NCI-H2196 (cell line): Measurements from ENCODE around the gene TRIM46.
"Not testable (repeated sequence)": the region's sequence is repeated elsewhere in the genome, so short reads cannot be mapped to it uniquely, and the experiment has no call there.

Source experiments
- DNase-seq: peaks from one replicate; lab custom pipeline; 2025; ENCODE audit not compliant: unreplicated experiment; lab: John Stamatoyannopoulos, UW

The TRIM46 gene

DNA sequence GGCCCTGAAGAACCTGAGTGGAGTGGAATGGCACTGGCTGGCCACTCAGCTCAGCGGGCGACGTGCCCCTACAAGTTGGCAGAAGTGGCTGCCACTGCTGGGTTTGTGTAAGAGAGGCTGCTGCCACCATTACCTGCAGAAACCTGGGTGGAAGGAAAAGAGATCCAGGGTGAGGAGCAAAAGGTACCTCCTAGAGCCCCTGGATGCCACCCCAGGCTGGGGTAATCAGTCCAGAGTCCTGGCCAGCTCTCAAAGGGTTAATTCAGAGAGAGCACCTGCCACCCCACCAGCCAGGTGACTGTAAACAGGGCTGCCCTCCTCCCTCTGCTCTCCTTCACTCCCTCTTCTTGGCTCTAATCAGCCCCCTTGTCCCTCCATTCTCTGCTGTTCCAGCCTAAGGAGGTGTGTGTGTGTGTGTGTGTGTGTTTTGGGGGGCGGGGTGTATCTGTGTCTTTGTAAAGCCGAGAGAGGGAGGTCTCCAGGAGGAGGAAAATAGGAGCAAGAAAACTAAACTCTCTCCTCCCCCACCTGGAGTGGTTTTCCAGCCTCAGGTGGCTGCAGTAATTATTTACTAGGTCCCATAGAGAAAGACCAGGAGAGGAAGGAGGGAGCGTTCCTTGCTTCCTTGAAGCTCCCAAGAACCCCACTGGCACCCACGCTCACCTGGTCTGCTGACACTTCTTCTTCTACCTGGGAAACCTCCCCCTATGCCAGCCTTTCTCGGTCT is 12.6 kb downstream of the TRIM46 start:
- DNase-seq, result no peak

DNA sequence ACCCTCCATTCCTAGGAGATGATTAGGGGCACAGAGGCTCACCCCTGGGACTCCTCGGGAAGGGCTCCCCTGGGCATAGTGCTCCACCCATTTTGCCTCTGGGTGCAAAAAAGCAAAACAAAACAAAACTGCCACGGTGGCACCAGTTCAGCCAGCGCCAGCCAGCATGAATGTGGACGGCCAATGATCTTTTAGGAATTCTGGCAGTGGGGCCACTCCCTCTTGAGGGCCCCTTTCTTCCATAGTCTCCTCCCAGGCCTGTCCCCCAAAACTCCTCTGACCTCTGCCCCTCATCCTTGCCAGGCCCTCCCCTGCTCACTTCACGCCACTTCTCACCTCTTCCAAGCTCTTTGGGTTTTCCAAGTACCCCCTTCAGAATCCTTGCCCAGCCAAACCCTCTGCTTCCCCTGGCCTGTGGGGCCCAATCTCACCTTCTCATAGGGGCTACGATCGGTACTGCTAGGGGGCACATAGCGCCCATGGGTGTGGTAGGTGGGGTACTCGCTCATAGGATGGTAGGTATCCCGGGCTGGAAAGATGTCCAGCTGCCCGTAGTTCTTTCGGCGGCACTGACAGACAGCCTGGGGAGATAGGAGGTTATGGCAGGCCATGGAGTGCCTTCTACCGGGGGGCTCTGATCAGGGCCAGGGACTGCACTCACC is 13.3 kb downstream of the TRIM46 start:
- DNase-seq, result no peak

GRCh38 chr1:155187456-155187891 is 13.8 kb downstream of the TRIM46 start:
- DNase-seq, result no peak

GRCh38 chr1:155188268-155188667 is 14.6 kb downstream of the TRIM46 start:
- no peak for DNase-seq

- not testable (repeated sequence) for DNase-seq
These were observed 16.3 kb downstream of the TRIM46 start for GRCh38 chr1:155189926-155190325.

- no peak for DNase-seq
These were observed 18.3 kb downstream of the TRIM46 start for GRCh38 chr1:155191904-155192303.

DNA sequence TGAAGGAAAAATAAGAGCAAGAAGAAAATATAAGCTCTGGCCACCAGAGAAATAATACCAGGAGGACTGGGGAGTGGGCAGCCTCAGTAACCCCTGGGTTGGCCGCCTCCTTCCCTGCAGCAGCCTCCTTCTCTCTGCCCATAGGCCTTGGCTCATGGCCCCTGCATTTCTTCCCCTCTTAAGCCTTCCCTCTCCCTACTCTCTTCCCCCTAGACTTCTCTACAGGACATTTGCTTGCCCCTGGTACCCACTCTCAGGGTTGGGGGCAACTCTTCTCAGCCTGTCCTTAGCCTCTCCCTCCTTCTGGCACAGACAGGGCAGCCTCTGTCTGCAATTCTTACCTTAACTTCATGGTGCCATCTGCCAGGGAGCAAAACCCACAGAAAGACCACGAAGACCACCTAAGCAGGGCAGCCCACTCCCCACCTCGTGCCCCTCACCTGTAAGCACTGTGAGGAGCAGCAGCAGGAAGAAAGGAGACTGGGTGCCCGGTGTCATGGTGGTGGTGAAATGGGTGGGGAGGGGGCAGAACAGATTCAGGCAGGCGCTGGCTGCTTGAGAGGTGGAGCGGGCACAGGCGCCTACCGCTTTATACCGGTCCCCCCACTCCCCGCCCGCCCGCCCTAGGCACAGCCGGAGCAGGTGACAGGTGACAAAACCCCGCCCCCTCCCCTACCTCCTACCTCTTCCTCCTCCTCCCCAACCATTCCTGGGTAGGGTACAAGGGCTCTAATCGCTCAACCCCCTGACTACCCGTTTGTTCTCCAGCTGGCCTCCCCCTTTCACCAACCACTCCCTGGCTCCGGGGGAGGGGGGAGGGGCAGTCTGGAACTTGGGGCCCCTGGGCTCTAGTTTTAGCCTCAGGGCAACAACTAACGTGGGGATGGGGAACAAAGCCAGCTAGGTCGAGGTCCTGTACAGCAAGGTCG is 19.0 kb downstream of the TRIM46 start:
- peak; percentile 63 for DNase-seq

GRCh38 chr1:155193275-155193990 is 19.8 kb downstream of the TRIM46 start:
- peak; percentile 91 for DNase-seq

GRCh38 chr1:155193991-155194240 is 20.3 kb downstream of the TRIM46 start:
- DNase-seq, result not testable (repeated sequence)

DNA sequence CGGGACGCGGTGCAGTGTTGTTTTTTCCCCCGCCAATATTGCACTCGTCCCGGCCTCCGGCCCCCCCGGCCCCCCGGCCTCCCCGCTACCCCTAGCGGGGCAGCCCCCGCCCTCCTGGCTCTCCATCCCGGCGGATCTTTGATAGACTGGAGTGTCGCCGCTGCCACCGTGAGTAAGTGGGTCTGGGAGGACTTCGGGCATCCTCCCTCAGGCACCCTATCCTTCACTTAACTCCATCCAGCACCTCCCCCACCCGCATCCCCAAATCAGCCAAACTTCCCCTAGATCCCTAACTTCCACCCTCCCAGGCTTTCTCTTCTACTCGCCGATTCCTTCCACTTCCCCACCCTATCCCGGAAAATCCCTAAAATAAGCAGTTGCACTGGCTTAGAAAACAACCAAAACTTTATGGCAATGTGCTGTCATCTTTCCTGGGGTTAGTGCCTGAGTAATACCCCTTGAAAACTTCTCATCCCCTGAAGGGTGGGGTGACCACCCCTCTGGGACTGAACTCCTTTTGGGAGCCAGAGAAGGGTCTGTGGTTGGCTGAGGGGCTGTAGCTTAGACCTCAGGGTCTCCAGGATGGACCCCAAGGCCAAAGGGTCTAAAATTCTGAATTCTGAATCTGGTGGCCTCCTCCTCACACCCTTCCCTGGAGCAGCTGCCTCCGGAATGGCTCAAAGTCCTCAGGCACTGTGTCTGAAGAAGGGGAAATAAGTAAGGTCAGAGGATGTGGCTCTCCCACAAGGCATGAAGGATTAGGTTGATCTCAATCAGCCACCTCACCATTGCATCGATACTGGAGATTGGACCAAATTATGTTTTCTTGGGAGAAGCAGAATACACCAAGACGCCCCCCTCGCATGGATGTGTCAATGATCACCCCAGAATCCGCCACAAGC is 21.8 kb downstream of the TRIM46 start:
- no peak for DNase-seq

GRCh38 chr1:155196103-155196892 is 22.6 kb downstream of the TRIM46 start:
- DNase-seq, result no peak

- DNase-seq, result no peak
These were observed 23.4 kb downstream of the TRIM46 start for GRCh38 chr1:155196893-155197638.

DNA sequence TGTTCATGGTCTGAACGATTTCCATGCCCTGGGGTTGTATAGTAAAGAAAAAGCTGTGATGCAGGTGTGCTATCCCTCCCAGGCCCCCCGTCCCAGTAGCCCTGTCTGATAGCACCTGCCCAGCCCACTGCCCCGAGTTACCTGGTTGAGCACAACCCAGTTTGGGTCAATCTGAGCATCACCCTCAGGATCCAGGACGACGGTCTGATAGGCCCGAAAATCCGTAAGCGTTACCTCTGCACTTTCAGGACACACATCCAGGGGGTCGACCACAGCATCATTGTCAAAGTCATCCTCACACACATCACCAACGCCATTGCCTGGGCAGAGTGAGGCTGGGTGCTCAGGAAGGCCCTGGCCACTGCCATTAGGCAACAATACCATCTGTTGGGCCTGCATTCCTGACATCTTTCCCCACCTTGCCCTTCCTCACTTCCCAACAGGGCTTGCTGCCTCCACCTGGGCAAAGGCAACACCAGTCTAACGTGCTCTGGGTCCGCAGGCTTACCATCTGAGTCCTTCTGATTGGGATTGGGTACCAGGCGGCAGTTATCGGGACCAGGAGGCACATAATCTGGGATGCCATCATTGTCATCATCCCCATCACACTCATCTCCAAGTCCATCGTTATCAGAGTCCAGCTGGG is 24.4 kb downstream of the TRIM46 start:
- DNase-seq, result no peak

DNA sequence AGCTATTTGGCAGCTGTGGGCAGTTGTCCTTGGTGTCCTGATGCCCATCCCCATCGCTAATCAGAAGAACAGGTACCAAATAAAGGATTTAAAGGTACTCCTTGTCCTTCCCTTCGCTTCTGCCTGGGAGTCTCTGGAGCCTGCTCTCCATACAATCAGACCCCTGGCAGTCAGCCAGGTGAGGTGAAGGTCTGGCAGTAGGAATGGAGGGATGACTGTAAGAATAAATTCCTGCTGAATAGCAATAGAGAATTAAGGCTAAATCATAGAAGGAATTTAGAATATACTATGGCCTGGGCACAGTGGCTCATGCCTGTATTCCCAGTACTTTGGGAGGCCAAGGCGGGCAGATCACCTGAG is 24.9 kb downstream of the TRIM46 start:
- no peak for DNase-seq

DNA sequence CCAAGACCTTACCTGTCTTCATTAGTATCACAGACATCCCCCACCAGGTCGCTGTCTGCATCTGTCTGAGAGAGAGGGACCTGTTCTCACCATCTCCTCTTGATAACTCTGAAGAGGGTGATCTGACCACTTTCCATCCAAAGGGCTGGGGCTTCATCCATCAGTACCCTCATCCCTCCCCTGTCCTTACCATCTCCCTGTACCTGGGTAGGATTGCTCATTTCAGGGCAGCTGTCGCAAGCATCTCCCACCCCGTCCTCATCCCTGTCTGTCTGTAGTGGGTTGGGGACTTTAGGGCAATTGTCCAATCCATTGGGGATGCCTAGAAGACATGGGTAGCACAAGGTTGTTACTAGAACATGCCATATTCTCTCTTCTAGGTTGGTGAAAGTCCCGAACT is 26.1 kb downstream of the TRIM46 start:
- DNase-seq, result no peak

DNA sequence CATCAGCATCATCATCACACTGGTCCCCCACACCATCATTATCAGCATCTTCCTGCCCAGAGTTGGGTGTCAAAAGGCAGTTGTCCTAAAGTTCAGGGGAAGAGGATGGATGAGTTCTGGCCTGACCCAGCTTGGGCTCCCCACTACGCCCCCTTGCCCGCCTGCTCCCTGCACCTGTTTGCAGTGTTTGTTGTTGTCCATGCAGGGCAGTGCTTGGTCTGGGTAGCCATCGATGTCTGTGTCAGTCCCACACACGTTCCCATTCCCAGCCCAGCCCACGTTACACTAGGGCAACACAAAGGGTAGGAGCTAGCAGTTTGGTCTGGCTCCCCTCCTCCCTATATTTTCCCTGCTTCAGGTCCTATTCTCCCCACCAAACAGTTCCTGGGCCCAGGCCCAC is 27.3 kb downstream of the TRIM46 start:
- DNase-seq, result no peak

GRCh38 chr1:155202198-155202597 is 28.5 kb downstream of the TRIM46 start:
- no peak for DNase-seq
